Measurements from ENCODE around the gene ZNRF3. TPM values are rescaled to one million over a fixed set of nuclear protein-coding genes. Genes with fewer than 3 reads are reported as not detected.
"Not testable (repeated sequence)": the region's sequence is repeated elsewhere in the genome, so short reads cannot be mapped to it uniquely, and the experiment has no call there.

Gene ZNRF3
- polyA plus RNA-seq, 3 donors, result 26.9 to 28.8 (median 27.6) TPM

DNA sequence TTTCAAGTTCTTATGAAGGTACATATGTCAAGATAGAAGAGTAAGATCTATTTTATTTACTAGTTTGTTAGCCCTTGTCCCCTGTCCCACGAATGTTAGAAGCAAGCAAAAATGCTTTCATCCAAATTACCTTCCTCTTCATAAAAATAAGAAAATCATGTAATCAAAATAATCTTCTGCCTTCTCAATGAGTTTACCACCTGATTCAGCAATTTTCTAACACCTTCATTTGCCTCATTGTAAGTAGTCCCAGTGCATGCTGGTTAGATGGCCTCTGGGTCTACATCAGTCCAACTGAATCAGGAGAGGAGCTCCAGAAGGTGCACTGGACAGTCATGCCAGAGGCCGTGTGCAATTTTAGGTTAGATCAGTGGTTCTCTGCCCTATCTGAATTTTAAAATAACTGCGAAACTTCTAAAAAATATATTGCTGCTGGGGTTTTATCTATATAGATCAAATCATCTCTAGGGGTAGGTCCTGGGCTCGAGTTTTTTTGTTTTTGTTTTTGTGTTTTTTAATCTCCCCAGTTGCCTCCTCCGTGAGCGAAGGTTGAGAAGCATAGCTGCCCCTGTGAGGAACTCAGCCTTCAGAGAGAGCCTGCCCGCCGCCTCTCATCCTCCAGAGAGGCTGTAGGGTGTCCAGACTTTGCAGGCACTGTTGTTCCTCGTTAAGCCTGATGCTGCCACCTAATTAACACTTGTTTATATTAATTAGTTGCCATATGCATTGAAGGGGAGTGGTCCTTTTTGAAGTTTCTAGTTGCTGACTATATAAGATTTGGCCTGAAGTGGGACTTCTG lies 146.0 kb downstream of the ZNRF3 start:
- no peak for DNase-seq (ENCODE audit: low read depth in 3 of 3, low spot score in 2 of 3)

DNA sequence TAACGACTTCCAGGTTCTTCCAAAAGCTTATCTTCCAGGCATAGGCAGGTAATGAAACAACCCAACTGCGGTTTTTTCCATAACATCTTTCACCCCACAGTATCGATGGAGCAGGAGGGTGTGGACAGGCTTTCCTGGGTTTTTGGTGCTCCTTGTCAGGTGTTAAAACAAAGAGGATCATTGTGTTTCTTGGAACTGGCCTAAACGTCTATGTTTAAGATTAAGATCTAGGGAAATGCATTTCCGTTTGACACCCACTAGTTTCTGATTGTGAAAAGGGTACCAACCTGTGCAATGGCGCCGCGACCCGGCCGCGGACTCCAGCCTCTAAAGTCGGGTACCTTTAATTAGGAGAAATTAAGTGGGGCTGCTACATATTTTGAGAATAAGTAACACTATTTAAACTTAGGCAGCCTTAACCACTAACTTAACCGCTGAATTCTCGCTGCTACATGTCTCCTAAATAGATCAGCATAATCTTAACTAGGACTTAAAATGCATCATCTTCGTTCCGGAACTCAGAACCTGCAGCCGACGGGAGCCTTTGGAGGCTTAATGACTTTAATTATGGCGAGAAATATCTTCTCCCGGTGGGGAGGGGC lies 146.7 kb downstream of the ZNRF3 start:
- no peak for DNase-seq (ENCODE audit: low read depth in 3 of 3, low spot score in 2 of 3)

- peak in 2 of 3 donors; percentile 78 to 85 for DNase-seq (ENCODE audit: low read depth in 3 of 3, low spot score in 2 of 3)
These were observed 147.3 kb downstream of the ZNRF3 start for GRCh38 chr22:29030618-29031226.

- peak in 2 of 3 donors; percentile 51 to 68 for DNase-seq (ENCODE audit: low read depth in 3 of 3, low spot score in 2 of 3)
These were observed 148.0 kb downstream of the ZNRF3 start for GRCh38 chr22:29031227-29032011.

- no peak for DNase-seq (ENCODE audit: low read depth in 3 of 3, low spot score in 2 of 3)
These were observed 148.7 kb downstream of the ZNRF3 start for GRCh38 chr22:29032014-29032475.

GRCh38 chr22:29032584-29032983 lies 149.2 kb downstream of the ZNRF3 start:
- DNase-seq (ENCODE audit: low read depth in 3 of 3, low spot score in 2 of 3), result no peak

GRCh38 chr22:29037340-29037932 lies 154.1 kb downstream of the ZNRF3 start:
- no peak for DNase-seq (ENCODE audit: low read depth in 3 of 3, low spot score in 2 of 3)

- no peak for DNase-seq (ENCODE audit: low read depth in 3 of 3, low spot score in 2 of 3)
These were observed 155.8 kb downstream of the ZNRF3 start for GRCh38 chr22:29039148-29039547.

DNA sequence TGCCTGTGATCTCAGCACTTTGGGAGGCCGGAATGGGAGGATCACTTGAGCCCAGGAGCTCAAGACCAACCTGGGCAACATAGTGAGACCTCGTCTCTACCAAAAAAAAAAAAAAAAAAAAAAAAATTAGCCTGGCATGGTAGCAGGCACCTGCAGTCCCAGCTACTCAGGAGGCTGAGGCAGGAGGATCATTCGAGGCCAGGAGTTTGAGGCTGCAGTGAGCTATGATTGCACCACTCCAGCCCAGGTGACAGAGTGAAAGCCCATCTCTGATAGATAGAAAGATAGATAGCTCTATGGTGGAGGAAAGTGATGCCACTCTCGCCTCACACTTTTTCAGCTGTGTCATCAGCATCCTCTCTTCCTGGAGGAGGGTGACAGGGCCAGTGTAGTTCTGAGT lies 156.3 kb downstream of the ZNRF3 start:
- DNase-seq (ENCODE audit: low read depth in 3 of 3, low spot score in 2 of 3), result not testable (repeated sequence)

- peak in 2 of 3 donors; percentile 74 for DNase-seq (ENCODE audit: low read depth in 3 of 3, low spot score in 2 of 3)
These were observed 157.3 kb downstream of the ZNRF3 start for GRCh38 chr22:29040385-29041275.

- DNase-seq (ENCODE audit: low read depth in 3 of 3, low spot score in 2 of 3), result no peak
These were observed 158.0 kb downstream of the ZNRF3 start for GRCh38 chr22:29041408-29041807.

DNA sequence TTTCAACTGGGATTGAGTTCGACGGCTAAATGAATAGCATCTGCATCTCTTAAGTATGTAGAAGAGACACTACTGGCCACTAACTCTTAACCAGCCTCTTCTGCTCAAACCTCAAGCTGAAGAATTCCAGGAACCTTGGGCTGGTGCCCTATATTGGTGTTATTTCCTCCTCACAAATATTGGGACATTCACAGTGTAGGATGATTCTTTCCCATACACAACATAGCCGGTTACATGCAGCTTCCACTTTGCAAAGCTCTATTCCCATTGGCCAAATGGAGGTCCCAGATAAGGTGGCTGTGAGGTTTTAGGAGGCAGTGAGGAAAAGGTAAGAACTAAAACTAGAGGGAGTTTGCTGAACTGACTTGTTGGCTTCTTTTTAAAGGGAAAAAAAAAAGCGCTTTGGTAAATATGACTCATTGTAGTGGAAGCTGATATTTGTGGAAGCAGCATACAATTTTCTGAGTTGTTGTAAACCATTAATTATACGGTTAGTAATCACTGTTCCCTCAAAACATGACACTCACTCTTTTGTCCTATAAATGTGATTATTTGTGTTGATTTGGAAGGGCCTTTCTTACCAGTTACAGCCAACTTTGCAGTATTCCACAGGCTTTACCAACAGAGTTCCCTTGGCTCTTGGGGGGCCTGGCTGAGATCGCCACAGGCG lies 160.7 kb downstream of the ZNRF3 start:
- no peak for DNase-seq (ENCODE audit: low read depth in 3 of 3, low spot score in 2 of 3)

- no peak for DNase-seq (ENCODE audit: low read depth in 3 of 3, low spot score in 2 of 3)
These were observed 161.3 kb downstream of the ZNRF3 start for GRCh38 chr22:29044657-29045176.

DNA sequence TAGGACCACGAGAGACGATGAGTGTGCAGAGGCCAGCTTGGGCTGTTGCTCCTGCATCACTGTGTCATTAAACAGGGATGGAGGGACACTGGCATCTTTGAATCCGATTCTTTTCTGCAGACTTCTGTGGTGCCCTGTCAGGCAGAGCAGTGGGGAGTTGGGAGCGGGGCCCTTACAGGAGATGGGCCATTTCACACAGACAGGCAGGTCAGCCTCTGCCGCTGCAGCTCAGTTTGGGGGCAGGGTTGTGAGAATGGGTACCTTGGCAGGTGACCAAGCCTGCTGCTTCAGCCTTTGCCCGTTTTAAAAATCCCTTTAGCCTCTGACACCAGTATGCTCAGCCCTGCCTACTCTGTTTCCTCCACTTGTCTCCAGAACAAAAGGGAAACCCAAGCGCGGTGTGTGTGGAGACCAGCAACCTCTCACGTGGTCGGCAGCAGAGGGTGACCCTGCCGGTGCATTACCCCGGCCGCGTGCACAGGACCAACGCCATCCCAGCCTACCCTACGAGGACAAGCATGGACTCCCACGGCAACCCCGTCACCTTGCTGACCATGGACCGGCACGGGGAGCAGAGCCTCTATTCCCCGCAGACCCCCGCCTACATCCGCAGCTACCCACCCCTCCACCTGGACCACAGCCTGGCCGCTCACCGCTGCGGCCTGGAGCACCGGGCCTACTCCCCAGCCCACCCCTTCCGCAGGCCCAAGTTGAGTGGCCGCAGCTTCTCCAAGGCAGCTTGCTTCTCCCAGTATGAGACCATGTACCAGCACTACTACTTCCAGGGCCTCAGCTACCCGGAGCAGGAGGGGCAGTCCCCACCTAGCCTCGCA lies 165.7 kb downstream of the ZNRF3 start:
- DNase-seq (ENCODE audit: low read depth in 3 of 3, low spot score in 2 of 3), result no peak

DNA sequence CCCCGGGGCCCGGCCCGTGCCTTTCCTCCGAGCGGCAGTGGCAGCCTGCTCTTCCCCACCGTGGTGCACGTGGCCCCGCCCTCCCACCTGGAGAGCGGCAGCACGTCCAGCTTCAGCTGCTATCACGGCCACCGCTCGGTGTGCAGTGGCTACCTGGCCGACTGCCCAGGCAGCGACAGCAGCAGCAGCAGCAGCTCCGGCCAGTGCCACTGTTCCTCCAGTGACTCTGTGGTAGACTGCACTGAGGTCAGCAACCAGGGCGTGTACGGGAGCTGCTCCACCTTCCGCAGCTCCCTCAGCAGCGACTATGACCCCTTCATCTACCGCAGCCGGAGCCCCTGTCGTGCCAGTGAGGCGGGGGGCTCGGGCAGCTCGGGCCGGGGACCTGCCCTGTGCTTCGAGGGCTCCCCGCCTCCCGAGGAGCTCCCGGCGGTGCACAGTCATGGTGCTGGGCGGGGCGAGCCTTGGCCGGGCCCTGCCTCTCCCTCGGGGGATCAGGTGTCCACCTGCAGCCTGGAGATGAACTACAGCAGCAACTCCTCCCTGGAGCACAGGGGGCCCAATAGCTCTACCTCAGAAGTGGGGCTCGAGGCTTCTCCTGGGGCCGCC lies 166.4 kb downstream of the ZNRF3 start:
- DNase-seq (ENCODE audit: low read depth in 3 of 3, low spot score in 2 of 3), result no peak

- no peak for DNase-seq (ENCODE audit: low read depth in 3 of 3, low spot score in 2 of 3)
These were observed 167.1 kb downstream of the ZNRF3 start for GRCh38 chr22:29050457-29050856.

DNA sequence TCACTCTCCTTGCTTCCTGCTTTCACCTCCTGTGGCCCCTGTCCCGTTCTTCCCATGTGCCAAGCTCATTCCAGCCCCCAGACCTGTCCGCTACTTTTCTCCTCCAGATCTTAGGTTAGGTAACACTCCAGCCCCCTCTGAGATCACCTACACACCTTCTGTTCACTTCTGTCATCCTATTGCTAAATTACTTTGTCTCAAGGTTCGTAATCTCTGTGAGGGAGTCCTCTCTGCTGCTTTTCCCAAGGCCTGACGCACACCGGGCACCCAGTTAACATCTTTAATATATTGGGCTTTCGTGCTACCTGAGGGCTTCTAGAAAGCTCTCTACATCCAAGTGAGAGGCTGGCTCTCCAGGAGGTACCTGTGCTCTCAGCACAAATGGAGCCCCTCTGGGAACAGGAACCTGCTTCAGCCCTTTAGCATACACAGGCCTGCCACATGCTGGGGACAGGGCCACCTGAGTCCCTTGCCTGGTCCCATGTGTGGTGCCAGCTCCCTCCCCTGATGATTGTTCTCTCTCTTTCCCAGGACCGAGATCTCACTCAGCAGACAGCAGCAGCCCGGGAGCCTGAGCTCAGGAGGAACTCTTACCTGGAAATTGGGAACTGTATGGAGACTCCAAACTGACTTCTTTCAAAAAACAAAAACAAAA lies 169.8 kb downstream of the ZNRF3 start:
- no peak for DNase-seq (ENCODE audit: low read depth in 3 of 3, low spot score in 2 of 3)

All from right renal cortex interstitium (tissue), 3 donors.